GM23338 (cell line): ENCODE measurements around the gene DNAJB12. TPM values are rescaled to one million over a fixed set of nuclear protein-coding genes. Genes with fewer than 3 reads are reported as not detected.
A peak's percentile ranks its signal among the peaks of the same experiment; 100 is the strongest.

Experiments
- ATAC-seq: fragments of 200-7000 bp; cut with Tn5 transposase; 3 replicates; pipeline ENCODE4 v1.9.1; 2020
- DNase-seq: peaks from one replicate; pipeline ENCODE4 v3.0.0-alpha.2; 2015; ENCODE audit warnings: low spot score
- H2AFZ ChIP-seq: fragments of 200-600 bp; sonication (generic); 2 replicates; pipeline ENCODE4 v1.8.0; 2016; ENCODE audit warnings: antibody characterized with exemption, mild to moderate bottlenecking, moderate library complexity
- H3F3A ChIP-seq: fragments of 200-600 bp; sonication (generic); replicated peaks from 2 replicates; pipeline ENCODE4 v1.8.0; 2017; ENCODE audit warnings: antibody characterized with exemption, mixed run types, low read depth
- H3K27ac ChIP-seq: fragments of 200-600 bp; sonication (generic); 2 replicates; pipeline ENCODE4 v1.6.1; 2016; ENCODE audit warnings: low read depth
- H3K27me3 ChIP-seq: fragments of 200-600 bp; sonication (generic); 2 replicates; pipeline ENCODE4 v1.8.0; 2016; ENCODE audit warnings: mild to moderate bottlenecking, mixed run types, moderate library complexity; ENCODE audit not compliant: insufficient read depth
- H3K36me3 ChIP-seq: fragments of 200-600 bp; sonication (generic); 2 replicates; pipeline ENCODE4 v1.8.0; 2016; ENCODE audit warnings: mild to moderate bottlenecking; ENCODE audit not compliant: insufficient read depth
- H3K4me1 ChIP-seq: fragments of 200-600 bp; sonication (generic); 2 replicates; pipeline ENCODE4 v1.8.0; 2016; ENCODE audit warnings: mild to moderate bottlenecking, moderate library complexity; ENCODE audit not compliant: insufficient read depth
- H3K4me2 ChIP-seq: fragments of 200-600 bp; sonication (generic); 2 replicates; pipeline ENCODE4 v1.7.1; 2017; ENCODE audit warnings: mixed run types
- H3K4me3 ChIP-seq: fragments of 200-600 bp; sonication (generic); 2 replicates; pipeline ENCODE4 v1.6.1; 2016; ENCODE audit warnings: mixed run types
- H3K79me2 ChIP-seq: fragments of 200-600 bp; sonication (generic); replicated peaks from 2 replicates; pipeline ENCODE4 v1.8.0; 2017; ENCODE audit warnings: mild to moderate bottlenecking; ENCODE audit not compliant: insufficient read depth
- H3K9me2 ChIP-seq: fragments of 200-600 bp; sonication (generic); 2 replicates; pipeline ENCODE4 v1.8.0; 2017; ENCODE audit not compliant: insufficient read depth
- H4K20me1 ChIP-seq: fragments of 200-600 bp; sonication (generic); replicated peaks from 2 replicates; pipeline ENCODE4 v1.8.0; 2017; ENCODE audit warnings: mild to moderate bottlenecking; ENCODE audit not compliant: insufficient read depth
- H3K27ac Mint-ChIP-seq: 2 replicates; pipeline ENCODE4 v1.8.0; 2020; ENCODE audit warnings: inconsistent platforms, mild to moderate bottlenecking, moderate library complexity, mixed read lengths
- H3K27me3 Mint-ChIP-seq: 3 replicates; pipeline ENCODE4 v1.8.0; 2022; ENCODE audit warnings: low read depth, mild to moderate bottlenecking, moderate library complexity, mixed read lengths, inconsistent platforms; ENCODE audit not compliant: insufficient read depth, poor library complexity
- H3K36me3 Mint-ChIP-seq: 3 replicates; pipeline ENCODE4 v1.8.0; 2021; ENCODE audit warnings: low read depth, mild to moderate bottlenecking, inconsistent platforms, moderate library complexity, mixed read lengths
- H3K4me1 Mint-ChIP-seq: 3 replicates; pipeline ENCODE4 v1.8.0; 2020; ENCODE audit warnings: mild to moderate bottlenecking, inconsistent platforms, mixed read lengths
- H3K4me3 Mint-ChIP-seq: 3 replicates; pipeline ENCODE4 v1.8.0; 2021; ENCODE audit warnings: moderate library complexity, mild to moderate bottlenecking, inconsistent platforms, mixed read lengths
- H3K9me3 Mint-ChIP-seq: 3 replicates; pipeline ENCODE4 v1.8.0; 2020; ENCODE audit warnings: moderate library complexity, mild to moderate bottlenecking, inconsistent platforms, mixed read lengths
- CREB1 ChIP-seq: fragments of 250-450 bp; sonication (Bioruptor Pico); IDR thresholded peaks from 2 replicates; pipeline ENCODE4 v1.5.0; 2020; ENCODE audit warnings: low read depth, mild to moderate bottlenecking, moderate library complexity
- CTCF ChIP-seq, 2 experiments: fragments of 200-600 bp in 1 of 2; sonication (generic) in 1 of 2; conservative IDR thresholded peaks; 2 replicates each; pipeline versions ENCODE4 v1.5.1 to v1.6.1; 2016 to 2017; ENCODE audit warnings: antibody characterized with exemption in 2 of 2, low read depth in 2 of 2, mild to moderate bottlenecking in 2 of 2, moderate library complexity in 1 of 2
- ETS1 ChIP-seq: IDR thresholded peaks from 2 replicates; pipeline ENCODE4 v1.6.1; 2016; ENCODE audit warnings: antibody characterized with exemption
- EZH2 ChIP-seq: fragments of 200-600 bp; sonication (generic); IDR thresholded peaks from one replicate; pipeline ENCODE4 v1.8.0; 2017; ENCODE audit warnings: antibody characterized with exemption, mild to moderate bottlenecking, low read depth; ENCODE audit not compliant: unreplicated experiment
- EZH2phosphoT487 ChIP-seq: fragments of 200-600 bp; sonication (generic); IDR thresholded peaks from one replicate; pipeline ENCODE4 v1.8.1; 2018; ENCODE audit warnings: antibody characterized with exemption; ENCODE audit not compliant: unreplicated experiment
- JUNB ChIP-seq: IDR thresholded peaks from one replicate; pipeline ENCODE4 v1.6.1; 2016; ENCODE audit warnings: antibody characterized with exemption; ENCODE audit not compliant: unreplicated experiment
- NANOG ChIP-seq: IDR thresholded peaks from 2 replicates; pipeline ENCODE4 v1.6.1; 2016; ENCODE audit warnings: antibody characterized with exemption, borderline replicate concordance
- POLR2AphosphoS5 ChIP-seq: IDR thresholded peaks from 2 replicates; pipeline ENCODE4 v1.6.1; 2016; ENCODE audit warnings: antibody characterized with exemption, low read depth
- REST ChIP-seq: IDR thresholded peaks from one replicate; pipeline ENCODE4 v1.6.1; 2018; ENCODE audit warnings: antibody characterized with exemption; ENCODE audit not compliant: unreplicated experiment
- STAT1 ChIP-seq: IDR thresholded peaks from one replicate; pipeline ENCODE4 v1.6.1; 2016; ENCODE audit warnings: antibody characterized with exemption; ENCODE audit not compliant: unreplicated experiment
- ZNF114 ChIP-seq: fragments of 250-450 bp; sonication (Bioruptor Pico); IDR thresholded peaks from 2 replicates; pipeline ENCODE4 v1.5.0; 2020; ENCODE audit warnings: mild to moderate bottlenecking, moderate library complexity
- ZNF331 ChIP-seq: fragments of 250-450 bp; sonication (Bioruptor Pico); IDR thresholded peaks from 2 replicates; pipeline ENCODE4 v1.5.0; 2020; ENCODE audit warnings: low read depth, mild to moderate bottlenecking, moderate library complexity
- ZNF462 ChIP-seq: fragments of 250-450 bp; sonication (Bioruptor Pico); IDR thresholded peaks from 2 replicates; pipeline ENCODE4 v1.5.0; 2020; ENCODE audit warnings: mild to moderate bottlenecking, moderate library complexity
- polyA plus RNA-seq: library from polyadenylated mRNA; unstranded; fragments of >200 nt; fragmentation: Nextera tagmentation; extraction: Ambion mirVana; gene quantifications from 2 replicates; pipeline ENCODE4 v1.2.1, GENCODE V29; 2016
- total RNA-seq: library from RNA; depleted of rRNA; stranded (reverse); fragments of >200 nt; shearing (Covaris generic); gene quantifications from 2 replicates; pipeline ENCODE4 v1.2.3, GENCODE V29; 2014

DNAJB12 gene
- total and polyA plus RNA-seq, 2 experiments from 2014 or later: 12.8 to 16.0 TPM

GRCh38 chr10:72333112-72334015 lies 21.4 kb downstream of the DNAJB12 start:
- Histone ChIP-seq H3K4me2 (no peak overlapping the region), H3K9me2 (no peaks in the 10 kb centered on the region), H4K20me1 (0 out of 2 replicates have a peak, but pooled peaks cover 3% of the 10 kb centered on the region), H2AFZ (no peak overlapping the region), H3K4me1 (peaks cover 16% of the 10 kb centered on the region; the same call in 1 of the 2 replicates), H3K4me3 (no peak overlapping the region), H3K27me3 (no peaks in the 10 kb centered on the region), H3F3A (peaks cover 16% of the 10 kb centered on the region), H3K27ac (peak overlapping the region; percentile 87), H3K36me3 (peaks cover 4% of the 10 kb centered on the region; the same call in 1 of the 2 replicates), H3K79me2 (no peaks in the 10 kb centered on the region)
- no peak overlapping the region for H3K4me3 Mint-ChIP-seq
- TF ChIP-seq CTCF (conservative IDR thresholded peaks at IDR 0.05; ENCODE audit: low read depth in 2 of 2) (no peak), REST (no peak), ZNF114 (CRISPR knock-in tag) (no peak), POLR2AphosphoS5 (no peak), EZH2 (no peak), EZH2phosphoT487 (no peak), STAT1 (no peak), ETS1 (no peak), ZNF331 (CRISPR knock-in tag) (no peak), CREB1 (CRISPR knock-in tag) (no peak), ZNF462 (no peak), NANOG (no peak), JUNB (no peak)
- ATAC-seq (no peak), DNase-seq (no peak)
- H3K9me3 Mint-ChIP-seq: no peaks in the 10 kb centered on the region; the same call in 2 of the 3 replicates
- peaks cover 46% of the 10 kb centered on the region for H3K4me1 Mint-ChIP-seq
- peaks cover 38% of the 10 kb centered on the region; the same call in 2 of the 3 replicates for H3K36me3 Mint-ChIP-seq
- H3K27me3 Mint-ChIP-seq: peaks cover 23% of the 10 kb centered on the region
- 0 out of 2 replicates have a peak overlapping the region, but pooled peaks have one; percentile 56 for H3K27ac Mint-ChIP-seq
